ENCODE data around the gene RUFY3.

DNA sequence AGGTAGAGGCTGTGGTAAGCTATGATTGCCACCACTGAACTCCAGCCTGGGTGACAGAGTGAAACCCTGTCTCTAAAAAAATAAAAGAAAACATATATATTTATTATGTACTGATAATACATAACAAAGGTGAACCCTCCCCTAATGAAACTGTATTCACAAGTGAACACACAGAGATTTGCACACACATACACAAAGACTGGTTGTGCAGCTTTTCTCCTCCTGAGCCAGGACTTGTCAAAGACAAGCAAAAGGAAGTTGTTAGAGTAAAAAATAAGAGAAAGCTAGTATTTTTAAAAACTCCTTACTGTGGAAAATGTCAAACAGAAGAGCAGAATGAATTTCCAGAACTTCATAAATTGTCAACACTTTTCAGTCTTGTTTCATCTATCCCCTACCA is 119.4 kb downstream of the RUFY3 start:
- TF ChIP-seq, protein P1, sequence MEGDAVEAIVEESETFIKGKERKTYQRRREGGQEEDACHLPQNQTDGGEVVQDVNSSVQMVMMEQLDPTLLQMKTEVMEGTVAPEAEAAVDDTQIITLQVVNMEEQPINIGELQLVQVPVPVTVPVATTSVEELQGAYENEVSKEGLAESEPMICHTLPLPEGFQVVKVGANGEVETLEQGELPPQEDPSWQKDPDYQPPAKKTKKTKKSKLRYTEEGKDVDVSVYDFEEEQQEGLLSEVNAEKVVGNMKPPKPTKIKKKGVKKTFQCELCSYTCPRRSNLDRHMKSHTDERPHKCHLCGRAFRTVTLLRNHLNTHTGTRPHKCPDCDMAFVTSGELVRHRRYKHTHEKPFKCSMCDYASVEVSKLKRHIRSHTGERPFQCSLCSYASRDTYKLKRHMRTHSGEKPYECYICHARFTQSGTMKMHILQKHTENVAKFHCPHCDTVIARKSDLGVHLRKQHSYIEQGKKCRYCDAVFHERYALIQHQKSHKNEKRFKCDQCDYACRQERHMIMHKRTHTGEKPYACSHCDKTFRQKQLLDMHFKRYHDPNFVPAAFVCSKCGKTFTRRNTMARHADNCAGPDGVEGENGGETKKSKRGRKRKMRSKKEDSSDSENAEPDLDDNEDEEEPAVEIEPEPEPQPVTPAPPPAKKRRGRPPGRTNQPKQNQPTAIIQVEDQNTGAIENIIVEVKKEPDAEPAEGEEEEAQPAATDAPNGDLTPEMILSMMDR (conservative IDR thresholded peaks at IDR 0.05): no peak
- no peak for TF ChIP-seq ZFX (IDR thresholded peaks at IDR 0.05)
